GM10266 (cell line): ENCODE measurements around the gene ALDH1A1.

ENCODE experiments used
- DNase-seq: peaks from one replicate; pipeline ENCODE4 v3.0.0; 2012; ENCODE audit errors: extremely low spot score
- TF ChIP-seq, protein P1 (sequence below): IDR thresholded peaks from 2 replicates; pipeline ENCODE4 v1.5.1; 2012; ENCODE audit warnings: mild to moderate bottlenecking, low read depth; ENCODE audit not compliant: control insufficient read depth, insufficient read depth; ENCODE audit errors: missing control alignments

The ALDH1A1 gene

DNA sequence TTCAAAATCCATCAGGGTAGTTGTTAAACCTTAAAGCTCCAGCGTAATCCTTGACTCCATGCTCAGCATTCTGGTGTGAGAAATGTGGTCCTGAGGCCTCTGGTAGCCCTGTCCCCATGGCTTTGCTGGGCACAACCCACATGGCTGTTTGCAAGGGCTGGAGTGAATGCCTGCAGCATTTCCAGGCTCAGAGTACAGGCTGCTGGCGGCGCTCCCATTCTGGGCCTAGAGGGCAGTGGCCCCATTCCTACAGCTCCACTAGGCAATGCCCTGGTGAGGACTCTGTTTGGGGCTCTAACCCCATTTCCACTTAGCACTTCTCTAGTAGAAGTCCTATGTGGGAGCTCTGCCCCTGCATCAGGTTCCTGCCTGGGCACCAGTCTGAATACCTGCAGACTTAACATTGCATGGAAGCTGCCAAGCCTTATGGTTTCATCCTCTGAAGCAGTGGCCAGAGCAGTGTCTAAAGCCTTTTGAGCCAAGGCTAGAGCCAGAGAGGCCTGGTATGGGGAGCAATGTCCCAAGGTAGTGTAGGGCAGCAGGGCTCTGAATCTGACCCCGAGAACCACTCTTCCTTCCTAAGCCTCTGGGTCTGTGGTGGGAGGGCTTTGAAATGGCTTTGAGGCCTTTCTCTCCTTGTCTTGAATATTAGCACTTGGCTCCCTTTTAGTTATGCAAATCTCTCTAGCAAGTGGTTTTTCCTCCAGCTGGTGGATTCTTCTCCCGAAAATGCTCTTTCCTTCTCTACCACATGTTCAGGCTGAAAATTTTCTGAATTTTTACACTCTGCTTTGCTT is 5.8 kb upstream of the ALDH1A1 start:
- DNase-seq, result no peak
- TF ChIP-seq, protein P1, sequence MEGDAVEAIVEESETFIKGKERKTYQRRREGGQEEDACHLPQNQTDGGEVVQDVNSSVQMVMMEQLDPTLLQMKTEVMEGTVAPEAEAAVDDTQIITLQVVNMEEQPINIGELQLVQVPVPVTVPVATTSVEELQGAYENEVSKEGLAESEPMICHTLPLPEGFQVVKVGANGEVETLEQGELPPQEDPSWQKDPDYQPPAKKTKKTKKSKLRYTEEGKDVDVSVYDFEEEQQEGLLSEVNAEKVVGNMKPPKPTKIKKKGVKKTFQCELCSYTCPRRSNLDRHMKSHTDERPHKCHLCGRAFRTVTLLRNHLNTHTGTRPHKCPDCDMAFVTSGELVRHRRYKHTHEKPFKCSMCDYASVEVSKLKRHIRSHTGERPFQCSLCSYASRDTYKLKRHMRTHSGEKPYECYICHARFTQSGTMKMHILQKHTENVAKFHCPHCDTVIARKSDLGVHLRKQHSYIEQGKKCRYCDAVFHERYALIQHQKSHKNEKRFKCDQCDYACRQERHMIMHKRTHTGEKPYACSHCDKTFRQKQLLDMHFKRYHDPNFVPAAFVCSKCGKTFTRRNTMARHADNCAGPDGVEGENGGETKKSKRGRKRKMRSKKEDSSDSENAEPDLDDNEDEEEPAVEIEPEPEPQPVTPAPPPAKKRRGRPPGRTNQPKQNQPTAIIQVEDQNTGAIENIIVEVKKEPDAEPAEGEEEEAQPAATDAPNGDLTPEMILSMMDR, result no peak

DNA sequence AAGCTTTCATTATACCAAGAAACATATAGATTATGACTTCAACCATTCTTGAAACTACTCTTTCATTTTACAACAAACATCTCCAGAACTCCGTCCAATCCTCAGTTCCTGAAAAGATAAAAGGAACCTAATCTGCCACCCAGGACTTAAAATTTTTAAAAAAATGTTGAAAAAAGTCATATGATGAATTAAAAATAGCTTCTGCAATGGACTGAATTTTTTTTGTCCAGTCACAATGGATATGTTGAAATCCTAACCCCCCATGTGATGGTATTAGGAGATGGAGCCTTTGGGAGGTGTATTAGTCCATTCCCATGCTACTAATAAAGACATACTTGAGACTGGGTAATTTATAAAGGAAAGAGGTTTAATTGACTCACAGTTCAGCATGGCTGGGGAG is 2.7 kb upstream of the ALDH1A1 start:
- TF ChIP-seq, protein P1, result no peak
- no peak for DNase-seq

DNA sequence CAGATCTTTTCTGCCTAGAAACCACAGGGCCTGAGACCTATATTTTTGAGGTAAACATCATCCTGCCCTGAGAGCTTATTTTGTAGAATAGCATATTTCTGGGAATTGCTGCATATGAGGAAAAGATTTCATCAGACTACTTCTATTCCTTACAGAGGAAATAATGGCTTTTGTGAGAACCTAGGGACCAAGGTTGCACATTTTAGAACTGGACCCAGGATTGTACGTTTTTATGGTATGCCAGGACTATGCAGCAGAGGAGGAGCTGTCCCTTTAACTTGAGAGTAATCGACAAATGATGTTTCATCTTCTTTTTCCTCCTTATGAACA is 2.2 kb upstream of the ALDH1A1 start:
- TF ChIP-seq, protein P1, result no peak
- DNase-seq, result no peak

DNA sequence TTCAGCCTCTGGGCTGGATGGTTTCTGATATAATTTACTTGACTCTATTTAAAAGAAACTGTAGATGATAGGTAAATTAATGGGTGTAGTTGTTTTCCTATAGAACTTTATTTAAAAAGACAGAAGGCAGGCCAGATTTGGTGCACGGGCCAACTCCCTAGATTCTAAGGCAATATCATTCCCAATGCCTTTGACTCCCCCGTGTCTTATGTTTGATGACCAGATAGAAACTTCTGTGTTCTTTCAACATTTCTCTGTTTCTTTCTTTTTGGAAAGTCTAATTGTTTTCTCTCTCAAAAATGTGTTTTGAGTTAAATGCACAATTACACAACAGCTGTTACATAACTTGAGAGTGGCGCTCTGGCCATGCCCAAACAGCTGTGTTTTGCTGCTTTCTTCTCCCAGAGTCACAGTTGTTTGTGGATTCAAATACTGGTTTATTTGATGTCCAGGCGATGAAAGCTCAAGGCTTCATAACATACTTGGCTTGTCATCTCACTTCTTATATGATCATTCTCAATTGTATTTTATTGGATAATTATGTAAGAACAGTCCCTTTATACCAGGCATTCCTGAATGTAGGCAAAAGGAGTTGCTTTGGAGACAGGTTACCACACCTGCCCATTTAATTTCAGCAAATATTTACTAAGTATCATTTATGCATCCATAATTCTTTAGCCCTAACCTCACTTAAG is 1.7 kb upstream of the ALDH1A1 start:
- TF ChIP-seq, protein P1, result no peak
- no peak for DNase-seq

DNA sequence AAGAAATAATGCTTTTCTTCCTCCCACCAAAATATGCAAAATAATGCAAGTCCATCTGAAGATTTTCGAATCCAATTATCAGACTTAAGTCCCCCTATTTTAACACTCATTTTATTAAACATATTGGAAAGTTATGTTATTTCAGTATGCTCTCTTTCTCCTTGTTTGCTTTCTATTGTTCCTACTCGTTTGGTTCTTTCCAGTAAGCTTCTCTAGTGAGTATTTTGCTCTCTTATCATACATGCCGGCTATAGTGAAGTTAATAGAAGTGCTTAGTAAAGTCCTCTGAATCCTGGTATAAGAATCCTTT is 517 bp downstream of the ALDH1A1 start:
- DNase-seq, result no peak
- TF ChIP-seq, protein P1, result no peak

DNA sequence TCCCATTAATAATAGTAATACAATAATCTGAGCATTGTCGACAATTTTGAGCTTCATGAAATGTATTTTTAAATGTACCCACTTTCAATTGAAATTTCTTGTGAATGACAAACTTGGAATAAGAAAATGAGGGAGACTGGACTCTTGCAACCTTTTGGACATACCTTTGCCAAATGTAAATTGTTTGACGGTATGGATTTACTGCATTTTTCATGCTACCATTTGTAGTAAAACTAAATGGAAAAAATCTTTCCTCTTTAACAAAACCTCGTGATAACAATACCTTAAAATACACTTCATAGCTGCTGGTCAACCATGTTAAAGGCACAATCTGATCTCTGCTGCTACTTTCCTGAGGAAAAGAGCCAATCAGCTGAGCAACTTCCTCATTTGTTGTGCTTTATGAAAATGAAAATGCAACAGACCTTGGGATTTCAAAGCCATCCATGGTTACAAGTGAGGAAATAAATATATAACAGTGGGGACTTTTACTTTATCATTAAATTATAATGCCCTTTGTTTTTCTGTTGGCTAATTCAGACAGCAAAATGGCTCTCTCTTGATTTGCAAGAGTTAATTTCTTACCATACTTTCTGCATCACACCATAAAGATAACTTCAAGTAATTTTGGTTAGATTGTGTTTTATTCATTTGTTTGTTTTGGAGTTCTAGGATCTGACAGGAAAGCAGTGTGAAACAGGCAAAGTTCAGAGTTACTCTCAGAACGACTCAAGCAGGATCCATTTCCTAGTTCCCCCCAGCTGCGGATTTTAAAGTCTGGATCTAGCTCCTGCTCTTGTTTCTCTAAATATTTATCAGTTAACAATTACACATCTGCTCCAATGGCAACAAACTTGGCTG is 1.1 kb downstream of the ALDH1A1 start:
- DNase-seq, result no peak
- TF ChIP-seq, protein P1, result no peak

DNA sequence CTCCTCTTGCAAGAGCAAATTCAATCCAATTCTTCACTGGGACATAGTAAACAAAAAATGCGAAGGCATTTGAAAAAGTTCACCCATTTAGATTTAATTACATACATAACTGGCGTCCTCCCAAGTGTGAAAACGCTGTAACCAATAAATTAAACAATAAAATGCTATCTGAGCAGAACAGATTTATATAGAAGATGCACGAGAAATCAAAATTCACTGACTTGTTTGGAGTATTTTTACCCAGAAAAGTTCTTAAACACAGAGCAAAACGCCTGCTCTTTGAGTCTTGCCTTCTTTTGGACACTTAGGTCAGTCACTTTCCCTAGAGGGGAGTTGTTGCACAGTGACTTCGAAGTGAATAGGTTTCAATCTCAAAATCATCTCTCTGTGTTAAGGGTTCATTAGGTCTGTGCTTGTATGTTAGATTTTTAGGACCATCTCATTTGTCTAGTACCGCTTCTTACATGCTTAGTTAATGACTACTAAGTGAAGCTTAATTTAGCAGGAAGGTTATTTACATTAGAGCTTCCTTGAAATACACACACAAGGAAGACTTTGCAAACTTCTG is 1.9 kb downstream of the ALDH1A1 start:
- TF ChIP-seq, protein P1, result no peak
- no peak for DNase-seq
